WERI-Rb-1 (cell line): Measurements from ENCODE around the gene BRSK2.

Experiments used
- DNase-seq: peaks from one replicate; pipeline ENCODE4 v3.0.0-alpha.2; 2020
- H3K27ac ChIP-seq: fragments of 250-450 bp; sonication (Bioruptor Pico); 2 replicates; pipeline ENCODE4 v1.5.1; 2020; ENCODE audit warnings: mild to moderate bottlenecking, moderate library complexity
- H3K27me3 ChIP-seq: fragments of 250-450 bp; sonication (Bioruptor Pico); 2 replicates; pipeline ENCODE4 v1.5.1; 2021; ENCODE audit warnings: mild to moderate bottlenecking, low read depth, moderate library complexity; ENCODE audit not compliant: insufficient read depth, severe bottlenecking
- H3K36me3 ChIP-seq: fragments of 250-450 bp; sonication (Bioruptor Pico); 2 replicates; pipeline ENCODE4 v1.5.1; 2020; ENCODE audit warnings: mild to moderate bottlenecking, moderate library complexity
- H3K4me3 ChIP-seq: 2 replicates; pipeline ENCODE4 v1.5.1; 2011; ENCODE audit warnings: low read depth, mild to moderate bottlenecking, control low read depth, low read length
- H3K9me3 ChIP-seq: fragments of 250-450 bp; sonication (Bioruptor Pico); 2 replicates; pipeline ENCODE4 v1.5.1; 2021; ENCODE audit warnings: mild to moderate bottlenecking, moderate library complexity; ENCODE audit not compliant: severe bottlenecking
- CTCF ChIP-seq: IDR thresholded peaks from 2 replicates; pipeline ENCODE4 v1.5.1; 2011; ENCODE audit warnings: low read depth, mild to moderate bottlenecking, control low read depth, inconsistent platforms, low read length

BRSK2 gene

GRCh38 chr11:1438261-1438966 lies 48.7 kb downstream of the BRSK2 start:
- H3K27me3 ChIP-seq: no peaks in the 10 kb centered on the region
- no peak for DNase-seq
- no peak for TF ChIP-seq CTCF
- no peak overlapping the region for H3K4me3 ChIP-seq
- H3K36me3 ChIP-seq: peaks cover 14% of the 10 kb centered on the region
- H3K27ac ChIP-seq: no peak overlapping the region; the same call in 1 of the 2 replicates
- no peaks in the 10 kb centered on the region for H3K9me3 ChIP-seq

GRCh38 chr11:1438967-1439330 lies 49.2 kb downstream of the BRSK2 start:
- TF ChIP-seq CTCF: no peak
- H3K27ac ChIP-seq: no peak overlapping the region
- DNase-seq: no peak
- H3K36me3 ChIP-seq: peaks cover 18% of the 10 kb centered on the region
- no peaks in the 10 kb centered on the region for H3K9me3 ChIP-seq
- no peak overlapping the region for H3K4me3 ChIP-seq
- H3K27me3 ChIP-seq: no peaks in the 10 kb centered on the region

GRCh38 chr11:1439341-1439740 lies 49.6 kb downstream of the BRSK2 start:
- TF ChIP-seq CTCF: no peak
- DNase-seq: no peak
- H3K9me3 ChIP-seq: no peaks in the 10 kb centered on the region

GRCh38 chr11:1440066-1440465 lies 50.3 kb downstream of the BRSK2 start:
- TF ChIP-seq CTCF: no peak
- H3K4me3 ChIP-seq: no peak overlapping the region
- H3K27ac ChIP-seq: no peak overlapping the region
- H3K36me3 ChIP-seq: peaks cover 20% of the 10 kb centered on the region
- no peaks in the 10 kb centered on the region for H3K27me3 ChIP-seq
- no peak for DNase-seq
- no peaks in the 10 kb centered on the region for H3K9me3 ChIP-seq

More at GRCh38 chr11:1439341-1439740, 49.6 kb downstream of the BRSK2 start:
- Histone ChIP-seq H3K4me3 (no peak overlapping the region), H3K27me3 (no peaks in the 10 kb centered on the region), H3K27ac (no peak overlapping the region), H3K36me3 (peaks cover 18% of the 10 kb centered on the region)

GRCh38 chr11:1440496-1440895 lies 50.8 kb downstream of the BRSK2 start:
- TF ChIP-seq CTCF: no peak
- Histone ChIP-seq H3K4me3 (no peak overlapping the region), H3K9me3 (no peaks in the 10 kb centered on the region), H3K27me3 (no peaks in the 10 kb centered on the region), H3K36me3 (peaks cover 24% of the 10 kb centered on the region), H3K27ac (no peak overlapping the region)
- no peak for DNase-seq

- no peak for DNase-seq
- Histone ChIP-seq H3K4me3 (no peak overlapping the region), H3K9me3 (no peaks in the 10 kb centered on the region), H3K27me3 (no peaks in the 10 kb centered on the region), H3K27ac (no peak overlapping the region), H3K36me3 (peaks cover 37% of the 10 kb centered on the region)
- TF ChIP-seq CTCF: no peak
These were observed 52.4 kb downstream of the BRSK2 start for GRCh38 chr11:1442163-1442562.
